HG02970 (cell line): ENCODE measurements around the gene TKFC.

Experiments used
- ATAC-seq: cut with Tn5 transposase; IDR thresholded peaks from one replicate; pipeline ENCODE4 v1.9.1; 2021; ENCODE audit warnings: mild to moderate bottlenecking, moderate library complexity, moderate number of reproducible peaks; ENCODE audit not compliant: unreplicated experiment, low FRiP score

TKFC gene

GRCh38 chr11:61332797-61333549 is at the start of gene TKFC, which contains the start of gene DDB1:
TSS of gene TKFC (plus strand) at chr11:61333228. CDS start at chr11:61334729, 1,501 bp downstream.
TSS of gene DDB1 (minus strand) at chr11:61333105. CDS start at chr11:61332968, 137 bp downstream.
- ATAC-seq: peak; percentile 89

GRCh38 chr11:61283613-61284012 is 49.4 kb upstream of the TKFC start:
- no peak for ATAC-seq

GRCh38 chr11:61287338-61287977 is 45.6 kb upstream of the TKFC start:
- no peak for ATAC-seq

- ATAC-seq: no peak
Observed at GRCh38 chr11:61290905-61291690, 41.9 kb upstream of the TKFC start.

- ATAC-seq: no peak
Observed at GRCh38 chr11:61292356-61292755, 40.7 kb upstream of the TKFC start.

- no peak for ATAC-seq
Observed at GRCh38 chr11:61293867-61294716, 38.9 kb upstream of the TKFC start.

GRCh38 chr11:61294717-61295595 is 38.1 kb upstream of the TKFC start, which contains the start of gene VWCE:
TSS of gene VWCE (minus strand) at chr11:61295316. CDS start at chr11:61295037, 279 bp downstream.
- ATAC-seq: no peak

GRCh38 chr11:61295596-61295926 is 37.5 kb upstream of the TKFC start:
- ATAC-seq: no peak

GRCh38 chr11:61297341-61297740 is 35.7 kb upstream of the TKFC start:
- ATAC-seq: no peak

- no peak for ATAC-seq
Observed at GRCh38 chr11:61297746-61298145, 35.3 kb upstream of the TKFC start.

- ATAC-seq: no peak
Observed at GRCh38 chr11:61298663-61299244, 34.3 kb upstream of the TKFC start.

GRCh38 chr11:61302550-61302949 is 30.5 kb upstream of the TKFC start:
- no peak for ATAC-seq

GRCh38 chr11:61303725-61304124 is 29.3 kb upstream of the TKFC start:
- ATAC-seq: no peak

- ATAC-seq: no peak
Observed at GRCh38 chr11:61305417-61305816, 27.6 kb upstream of the TKFC start.

- no peak for ATAC-seq
Observed at GRCh38 chr11:61306221-61306620, 26.8 kb upstream of the TKFC start.

GRCh38 chr11:61307354-61307753 is 25.7 kb upstream of the TKFC start:
- ATAC-seq: no peak

- no peak for ATAC-seq
Observed at GRCh38 chr11:61309141-61309540, 23.9 kb upstream of the TKFC start.

- ATAC-seq: no peak
Observed at GRCh38 chr11:61309739-61310138, 23.3 kb upstream of the TKFC start.

- no peak for ATAC-seq
Observed at GRCh38 chr11:61310749-61311148, 22.3 kb upstream of the TKFC start.
